Activated CD8-positive, alpha-beta memory T cell treated with anti-CD3 and anti-CD28 coated beads, Interleukin-2, amount 10 ng/mL, durations not matched to agents 7 days and 5 days (primary cell): Measurements from ENCODE around the gene MDFI. TPM values are rescaled to one million over a fixed set of nuclear protein-coding genes. Genes with fewer than 3 reads are reported as not detected.

Experiments used
- ATAC-seq: fragments of 150-1000 bp; cut with Tn5 transposase; one replicate; pipeline ENCODE4 v1.10.0; 2021; ENCODE audit warnings: moderate library complexity
- CTCF ChIA-PET: fragments of 350-600 bp; sonication (Branson Sonifier 250); formaldehyde crosslinking; loops from one replicate; lab custom pipeline; 2021; ENCODE audit warnings: antibody characterized with exemption; lab: Charles Lee
- DNase-seq: peaks from one replicate; pipeline ENCODE4 v3.0.0-alpha.2; 2020
- H3K27ac Mint-ChIP-seq: one replicate; pipeline ENCODE4 v1.8.0; 2021; ENCODE audit warnings: mild to moderate bottlenecking, mixed read lengths
- H3K27me3 Mint-ChIP-seq: one replicate; pipeline ENCODE4 v1.8.0; 2021; ENCODE audit warnings: mixed read lengths
- H3K36me3 Mint-ChIP-seq: one replicate; pipeline ENCODE4 v1.8.0; 2021; ENCODE audit warnings: mild to moderate bottlenecking, mixed read lengths
- H3K4me1 Mint-ChIP-seq: one replicate; pipeline ENCODE4 v1.8.0; 2021; ENCODE audit warnings: mixed read lengths
- H3K4me3 Mint-ChIP-seq: one replicate; pipeline ENCODE4 v1.8.0; 2021; ENCODE audit warnings: mild to moderate bottlenecking, moderate library complexity, mixed read lengths
- H3K9me3 Mint-ChIP-seq: one replicate; pipeline ENCODE4 v1.8.0; 2022; ENCODE audit warnings: low read depth, mixed read lengths
- total RNA-seq, 2 experiments: library from RNA; stranded (reverse); gene quantifications; one replicate each; pipeline ENCODE4 v1.2.3, GENCODE V29; 2021

The MDFI gene
- total RNA-seq, 2 experiments from 2014 or later: not detected

DNA sequence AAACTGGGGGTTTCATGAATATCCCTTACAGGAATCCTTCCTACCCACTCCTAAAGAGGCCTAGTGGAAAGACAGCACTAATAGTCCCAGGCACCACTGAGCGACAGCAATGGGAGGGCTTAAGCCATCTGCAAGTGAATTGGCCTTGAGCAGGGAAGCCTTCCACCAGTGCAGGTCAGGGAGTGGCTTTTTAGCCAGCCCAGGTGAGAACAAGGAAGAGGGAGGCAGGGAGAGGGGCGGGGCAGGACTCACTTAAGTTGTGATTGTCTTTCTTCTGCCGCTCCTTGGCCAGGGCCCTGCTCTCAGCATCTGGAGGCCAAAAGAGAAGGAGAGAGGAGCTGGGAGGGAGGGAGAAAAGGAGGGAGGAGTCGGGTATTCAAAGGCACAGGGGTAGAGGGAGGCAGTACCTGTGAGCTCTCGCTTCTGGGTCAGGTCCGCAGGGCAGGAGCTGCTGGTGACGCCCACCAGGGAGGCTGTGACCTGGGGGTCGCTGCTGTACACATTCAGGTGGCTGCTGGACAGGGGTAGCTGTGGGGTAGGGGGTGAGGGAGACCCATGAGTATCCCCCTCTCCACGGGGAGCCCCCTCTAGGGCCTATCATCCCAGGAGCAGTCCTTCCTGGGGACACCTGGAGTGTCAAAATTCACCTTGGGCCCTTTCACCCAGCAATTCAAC, 49.4 kb downstream of the MDFI start:
- CTCF ChIA-PET: interaction anchor here (1.2 to 2.2 kb wide), 5 partner anchors 18 to 343 kb away, joined by 3 to 10 read pairs (median 5); no protein-coding TSS in a partner anchor

DNA sequence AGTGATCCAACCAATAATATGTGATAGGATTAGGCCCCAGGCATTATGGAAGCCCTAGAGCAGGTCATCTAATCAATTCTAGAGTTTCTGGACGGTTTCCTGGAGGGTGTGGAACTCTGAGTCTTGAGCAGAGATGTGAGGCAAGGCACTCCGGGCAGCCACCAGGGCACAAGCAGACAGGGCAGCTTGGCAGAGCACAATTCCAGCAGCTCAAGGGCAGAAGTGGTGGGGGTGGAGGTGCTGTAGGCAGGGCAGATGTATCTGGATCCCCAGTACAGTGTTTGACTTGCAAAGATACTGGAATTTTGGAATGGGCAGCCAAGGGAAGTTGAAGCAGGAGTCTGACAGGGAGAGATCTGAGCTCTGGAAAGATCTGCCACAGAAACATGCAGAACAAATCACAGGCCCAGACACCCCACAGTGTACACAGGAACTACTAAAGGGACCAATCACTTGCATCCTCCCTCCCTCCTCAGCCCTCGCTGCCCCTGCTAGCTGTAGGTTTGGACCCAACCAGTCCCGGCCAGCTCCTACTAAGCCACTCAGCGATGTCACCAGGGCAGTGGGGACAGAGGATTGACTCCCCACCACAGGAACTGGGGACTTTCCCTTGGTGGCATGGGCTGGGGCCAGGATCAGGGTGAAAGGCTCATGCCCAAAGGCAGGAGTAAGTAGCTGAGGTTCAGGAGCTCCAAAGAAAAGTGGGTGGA, 50.1 kb downstream of the MDFI start:
- peaks cover 13% of the 10 kb centered on the region for H3K4me1 Mint-ChIP-seq
- CTCF ChIA-PET: interaction anchor here (1.1 to 2.2 kb wide), 6 partner anchors 12 to 344 kb away, joined by 3 to 10 read pairs (median 4); no protein-coding TSS in a partner anchor
- no peaks in the 10 kb centered on the region for H3K9me3 Mint-ChIP-seq
- H3K4me3 Mint-ChIP-seq: no peak overlapping the region
- no peak overlapping the region for H3K27ac Mint-ChIP-seq
- DNase-seq (no peak), ATAC-seq (no peak)
- H3K27me3 Mint-ChIP-seq: no peaks in the 10 kb centered on the region
- no peaks in the 10 kb centered on the region for H3K36me3 Mint-ChIP-seq

More for the DNA sequence above, 49.4 kb downstream of the MDFI start:
- no peaks in the 10 kb centered on the region for H3K9me3 Mint-ChIP-seq
- H3K4me3 Mint-ChIP-seq: no peak overlapping the region
- H3K27me3 Mint-ChIP-seq: no peaks in the 10 kb centered on the region
- peaks cover 13% of the 10 kb centered on the region for H3K4me1 Mint-ChIP-seq
- H3K27ac Mint-ChIP-seq: no peak overlapping the region
- DNase-seq (no peak), ATAC-seq (no peak)
- H3K36me3 Mint-ChIP-seq: no peaks in the 10 kb centered on the region

DNA sequence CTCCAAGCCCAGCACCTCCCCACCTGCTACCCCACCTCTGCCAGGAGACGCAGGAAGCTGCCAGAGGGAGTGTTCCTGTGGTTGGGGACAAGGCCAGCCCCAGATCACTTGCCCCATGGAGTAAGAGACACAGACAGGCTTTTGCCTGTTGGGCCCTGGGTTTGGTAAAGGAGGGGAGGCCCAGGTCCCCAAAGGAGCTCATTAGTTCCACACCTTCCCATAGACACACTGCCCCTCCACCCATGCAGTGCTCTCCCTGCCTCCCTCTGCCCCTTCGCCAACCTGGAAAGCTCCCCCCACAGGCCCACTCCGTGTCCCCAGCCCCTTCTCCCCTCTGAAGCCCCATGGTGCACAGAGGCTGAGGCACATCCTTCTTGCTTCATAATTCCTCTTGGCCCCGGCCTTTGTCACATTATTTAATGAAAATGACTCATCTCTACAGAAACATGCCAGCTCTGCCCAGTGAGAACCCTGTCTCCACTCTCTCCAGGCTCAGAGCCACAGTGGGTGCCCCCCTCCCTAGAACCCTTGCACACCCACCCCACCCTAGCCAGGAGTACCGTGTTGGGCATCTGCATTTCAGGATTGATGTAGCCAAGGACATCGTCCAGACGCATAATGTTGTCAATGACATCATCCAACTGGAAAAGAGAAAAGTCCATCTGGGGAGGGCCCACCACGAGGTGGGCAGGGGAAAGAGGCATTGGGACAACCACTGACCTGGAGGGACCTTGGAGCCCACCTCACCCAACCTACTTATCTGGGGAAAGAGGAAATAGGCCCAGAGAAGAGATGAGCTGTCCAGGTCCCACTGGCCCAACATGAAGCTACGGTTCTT, 51.1 kb downstream of the MDFI start:
- ATAC-seq: no peak
- Mint-ChIP-seq H3K27me3 (no peaks in the 10 kb centered on the region), H3K9me3 (no peaks in the 10 kb centered on the region), H3K4me3 (no peak overlapping the region), H3K4me1 (peaks cover 10% of the 10 kb centered on the region), H3K27ac (no peak overlapping the region), H3K36me3 (no peaks in the 10 kb centered on the region)
- no peak for DNase-seq
- CTCF ChIA-PET: interaction anchor here (0.9 to 2.2 kb wide), 5 partner anchors 11 to 86 kb away, joined by 3 to 10 read pairs (median 3); no protein-coding TSS in a partner anchor

DNA sequence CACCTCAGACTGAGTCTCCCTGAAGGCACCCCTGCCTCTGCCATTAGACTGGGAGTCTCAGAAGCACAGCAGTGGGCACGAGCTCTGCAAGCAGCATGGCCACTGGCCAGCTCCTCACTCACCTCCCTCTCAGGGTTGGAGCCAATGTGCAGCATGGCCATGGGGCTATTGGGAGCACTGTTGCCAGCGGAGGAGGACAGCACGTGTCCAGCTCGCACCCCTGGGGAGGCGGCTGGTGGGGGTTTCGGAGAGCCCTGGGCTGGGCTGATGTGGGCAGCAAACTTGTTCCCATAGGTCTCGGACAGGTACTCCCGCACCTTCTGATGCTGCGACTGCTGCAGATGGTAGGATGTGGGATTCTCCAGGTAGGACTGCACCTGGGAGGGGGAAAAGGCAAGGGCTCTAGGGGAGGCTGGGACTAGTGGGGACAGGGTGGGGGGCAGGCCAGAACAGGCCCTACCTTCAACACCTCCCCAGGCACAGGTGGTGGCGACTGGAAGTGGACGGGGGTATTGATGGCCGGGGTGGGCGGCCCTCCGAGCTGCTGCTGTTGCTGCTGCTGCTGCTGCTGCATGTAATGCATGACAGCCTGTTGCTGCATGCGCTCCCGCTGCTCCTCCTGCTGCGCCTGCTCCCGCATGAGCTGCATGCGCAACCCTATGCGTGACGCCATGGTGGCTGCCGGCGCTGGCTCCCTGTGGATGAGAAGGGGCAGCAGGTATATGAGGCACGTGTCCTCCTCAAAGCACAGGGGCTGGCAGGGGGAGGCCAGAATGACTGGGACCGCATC, 52.5 kb downstream of the MDFI start:
- H3K9me3 Mint-ChIP-seq: no peaks in the 10 kb centered on the region
- DNase-seq (no peak), ATAC-seq (no peak)
- CTCF ChIA-PET: interaction anchor here (0.9 kb wide), 1 partner anchor 88 kb away, joined by 3 read pairs; no protein-coding TSS in a partner anchor
- H3K27me3 Mint-ChIP-seq: no peaks in the 10 kb centered on the region
- H3K27ac Mint-ChIP-seq: no peak overlapping the region
- no peak overlapping the region for H3K4me3 Mint-ChIP-seq
- H3K36me3 Mint-ChIP-seq: no peaks in the 10 kb centered on the region
- peaks cover 10% of the 10 kb centered on the region for H3K4me1 Mint-ChIP-seq

DNA sequence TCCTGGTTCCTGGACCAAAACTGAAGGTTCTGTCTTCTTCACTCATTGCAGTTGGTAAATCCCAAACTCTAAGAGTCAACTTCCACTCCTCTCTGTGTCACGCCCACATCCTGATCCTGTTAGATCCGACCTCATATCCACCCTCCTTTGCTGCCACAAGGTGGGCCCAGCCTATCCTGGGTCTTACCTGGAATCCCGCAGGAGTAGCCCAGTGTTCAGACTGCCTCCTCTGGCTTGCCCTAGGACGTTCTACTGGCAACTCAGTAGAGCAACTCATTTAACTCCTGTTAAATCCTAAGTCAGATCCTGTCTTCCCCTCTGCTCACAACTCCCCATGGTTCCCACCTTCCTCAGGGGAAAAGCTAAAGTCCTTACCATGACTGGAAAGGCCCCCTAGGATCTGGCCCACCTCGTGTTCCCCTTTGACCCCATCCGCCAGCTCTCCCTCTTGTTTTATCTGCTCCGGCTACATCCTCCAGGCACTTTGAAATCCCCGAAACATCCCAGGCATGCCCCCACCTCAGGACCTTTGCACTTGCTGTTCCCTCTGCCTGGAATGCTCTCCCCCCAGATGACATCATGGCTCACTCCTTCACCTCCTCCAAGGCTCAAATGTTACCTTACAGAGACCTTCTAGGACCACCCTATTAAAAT, 53.3 kb downstream of the MDFI start:
- peaks cover 10% of the 10 kb centered on the region for H3K4me1 Mint-ChIP-seq
- no peak overlapping the region for H3K4me3 Mint-ChIP-seq
- ATAC-seq (no peak), DNase-seq (no peak)
- no peaks in the 10 kb centered on the region for H3K9me3 Mint-ChIP-seq
- H3K27ac Mint-ChIP-seq: no peak overlapping the region
- CTCF ChIA-PET: interaction anchor here (1.0 to 1.3 kb wide), 3 partner anchors 8 to 323 kb away, joined by 3 to 5 read pairs (median 4); no protein-coding TSS in a partner anchor
- H3K27me3 Mint-ChIP-seq: no peaks in the 10 kb centered on the region
- no peaks in the 10 kb centered on the region for H3K36me3 Mint-ChIP-seq

DNA sequence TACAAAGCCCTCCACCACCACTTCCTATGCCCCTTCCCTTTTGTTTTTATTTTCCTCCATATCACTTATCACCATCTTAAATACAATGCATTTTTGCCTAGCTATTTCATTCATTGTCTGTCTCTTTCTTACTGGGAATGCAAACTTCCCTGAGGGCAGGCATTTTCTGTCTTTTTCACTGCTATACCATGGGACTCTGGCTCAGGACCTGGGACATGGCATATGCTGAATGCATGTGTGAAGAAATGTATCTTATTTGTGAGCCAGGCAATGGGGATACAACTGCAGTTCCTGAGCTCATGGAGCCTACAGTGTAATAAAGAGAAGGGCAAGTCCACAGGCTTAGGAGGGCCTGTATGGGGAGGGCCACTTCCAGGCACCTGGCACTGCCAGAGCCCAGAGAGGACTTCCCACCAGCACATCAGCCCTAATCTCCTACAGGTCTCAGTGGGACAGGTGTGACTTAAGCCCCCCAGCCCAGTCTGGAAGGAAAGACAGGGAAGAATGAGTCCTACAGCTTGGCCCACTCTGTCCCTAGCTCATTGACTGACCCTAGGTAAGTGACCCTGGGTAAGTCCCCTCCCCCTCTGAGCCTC, 53.9 kb downstream of the MDFI start:
- H3K4me3 Mint-ChIP-seq: no peak overlapping the region
- H3K4me1 Mint-ChIP-seq: peaks cover 10% of the 10 kb centered on the region
- DNase-seq: no peak
- no peak for ATAC-seq
- no peak overlapping the region for H3K27ac Mint-ChIP-seq
- H3K9me3 Mint-ChIP-seq: no peaks in the 10 kb centered on the region
- H3K36me3 Mint-ChIP-seq: no peaks in the 10 kb centered on the region
- no peaks in the 10 kb centered on the region for H3K27me3 Mint-ChIP-seq
- CTCF ChIA-PET: interaction anchor here (1.0 to 1.3 kb wide), 4 partner anchors 9 to 324 kb away, joined by 3 to 5 read pairs (median 4); no protein-coding TSS in a partner anchor

DNA sequence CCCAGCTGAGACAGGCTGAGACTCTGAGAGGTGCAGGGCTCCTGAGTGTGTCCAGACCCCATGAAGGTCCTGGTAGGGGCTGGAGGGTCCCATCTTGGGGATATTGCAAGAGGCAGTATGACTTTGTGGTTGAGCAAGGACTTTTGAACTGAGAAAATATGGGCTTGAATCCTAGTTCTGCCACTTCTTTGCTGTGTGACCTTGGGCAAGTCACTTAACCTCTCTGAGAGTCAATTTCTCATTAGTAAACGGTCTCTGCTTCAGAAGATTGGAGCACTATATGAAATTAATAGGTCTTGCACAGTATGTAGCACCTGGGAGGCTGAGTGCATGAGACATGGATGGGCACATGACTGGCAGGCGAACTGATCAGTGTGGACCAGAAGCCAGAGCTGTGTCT, 54.5 kb downstream of the MDFI start:
- H3K4me1 Mint-ChIP-seq: peaks cover 10% of the 10 kb centered on the region

DNA sequence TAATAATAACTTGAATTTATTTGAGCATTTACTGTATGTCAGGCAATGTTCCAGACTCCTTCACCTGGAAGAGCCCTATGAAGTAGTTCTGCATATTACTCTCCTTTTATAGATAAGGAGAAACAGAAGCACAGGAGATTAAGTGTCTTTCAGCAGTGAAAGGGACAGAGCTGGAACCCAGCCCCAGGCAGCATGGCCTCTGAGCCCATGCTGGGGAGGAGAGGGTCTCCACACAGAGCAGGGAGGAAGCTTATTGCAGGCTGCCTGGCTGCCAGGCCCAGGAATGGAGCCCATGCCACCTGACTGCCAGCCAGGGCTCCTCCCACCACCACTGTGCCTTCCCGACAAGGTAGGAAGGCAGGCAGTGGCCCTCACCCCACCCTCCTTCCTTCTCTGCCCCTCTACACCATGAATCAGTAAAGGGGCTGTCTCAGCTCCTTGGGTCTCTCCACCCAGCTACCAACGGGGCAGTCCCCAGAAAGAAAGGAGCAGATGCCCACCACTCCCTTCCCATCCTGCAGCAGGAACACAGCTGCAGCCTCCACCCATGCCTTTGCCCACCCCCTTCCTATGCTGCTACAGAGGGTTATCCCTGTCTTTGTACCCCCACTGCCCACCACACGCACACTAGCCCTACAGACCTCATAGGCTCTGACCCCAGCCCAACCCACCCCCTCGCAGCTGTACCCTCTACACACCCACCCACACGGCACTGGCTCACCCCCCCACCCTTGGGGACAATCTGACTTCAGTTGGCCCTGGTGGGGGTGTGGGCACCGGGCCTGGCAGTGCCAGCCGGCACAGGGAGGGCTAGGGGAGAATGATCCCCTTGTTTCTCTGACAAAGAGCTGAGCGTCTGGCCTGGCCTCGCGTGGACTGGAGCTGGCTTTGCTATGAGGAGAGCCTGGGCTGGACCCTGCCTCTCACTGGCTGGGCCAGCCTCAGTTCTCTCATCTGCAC, 55.3 kb downstream of the MDFI start:
- Mint-ChIP-seq H3K4me3 (no peak overlapping the region), H3K27me3 (no peaks in the 10 kb centered on the region), H3K4me1 (peaks cover 10% of the 10 kb centered on the region), H3K27ac (no peak overlapping the region), H3K9me3 (no peaks in the 10 kb centered on the region), H3K36me3 (no peaks in the 10 kb centered on the region)
- ATAC-seq: no peak
- CTCF ChIA-PET: interaction anchor here (1.0 to 2.1 kb wide), 3 partner anchors 10 to 13 kb away, joined by 3 to 10 read pairs (median 4); no protein-coding TSS in a partner anchor
- DNase-seq: no peak

More for the DNA sequence above, 54.5 kb downstream of the MDFI start:
- Mint-ChIP-seq H3K9me3 (no peaks in the 10 kb centered on the region), H3K27me3 (no peaks in the 10 kb centered on the region), H3K4me3 (no peak overlapping the region), H3K27ac (no peak overlapping the region), H3K36me3 (no peaks in the 10 kb centered on the region)
- DNase-seq (no peak), ATAC-seq (no peak)
- CTCF ChIA-PET: interaction anchor here (1.0 to 2.1 kb wide), 3 partner anchors 9 to 90 kb away, joined by 3 to 10 read pairs (median 5); no protein-coding TSS in a partner anchor

DNA sequence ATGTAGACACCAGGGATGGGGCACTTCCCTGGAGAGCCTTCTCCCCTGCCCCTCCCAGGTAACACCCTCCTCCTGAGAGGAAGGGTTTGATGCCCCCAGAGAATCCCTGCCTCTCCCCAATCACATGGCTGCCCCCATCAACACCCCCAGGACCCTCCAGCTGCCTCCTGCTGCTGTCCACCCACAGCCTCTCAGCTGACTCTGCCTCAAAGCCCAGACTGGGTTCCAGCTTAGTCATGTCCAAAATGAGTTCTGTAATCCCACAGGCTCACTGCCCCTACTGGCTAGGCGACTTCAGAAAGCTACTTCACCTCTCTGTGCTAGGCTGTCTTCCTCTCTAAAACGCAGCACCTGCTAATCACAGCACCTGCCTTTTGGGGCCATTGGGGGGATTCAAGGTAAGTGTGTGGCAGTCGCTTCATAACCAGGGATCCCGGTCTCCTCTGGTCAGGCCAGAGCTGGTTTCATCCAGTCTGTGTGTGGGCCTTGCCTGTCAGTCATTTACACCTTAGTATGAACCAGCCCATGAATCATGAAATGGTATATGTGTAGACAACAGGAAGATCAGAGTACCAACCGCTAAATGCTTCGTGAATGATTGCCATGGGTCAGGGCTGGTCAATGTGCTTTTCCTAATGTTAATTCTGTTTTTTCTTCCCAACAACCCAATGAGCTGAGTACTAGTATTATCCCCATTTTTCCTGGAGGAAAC, 56.7 kb downstream of the MDFI start:
- Mint-ChIP-seq H3K9me3 (no peaks in the 10 kb centered on the region), H3K36me3 (no peaks in the 10 kb centered on the region), H3K27ac (no peak overlapping the region), H3K4me3 (no peak overlapping the region), H3K27me3 (no peaks in the 10 kb centered on the region), H3K4me1 (no peaks in the 10 kb centered on the region)
- CTCF ChIA-PET: interaction anchor here (0.7 to 2.1 kb wide), 4 partner anchors 11 to 20 kb away, joined by 3 to 10 read pairs (median 4); no protein-coding TSS in a partner anchor
- DNase-seq (no peak), ATAC-seq (no peak)

DNA sequence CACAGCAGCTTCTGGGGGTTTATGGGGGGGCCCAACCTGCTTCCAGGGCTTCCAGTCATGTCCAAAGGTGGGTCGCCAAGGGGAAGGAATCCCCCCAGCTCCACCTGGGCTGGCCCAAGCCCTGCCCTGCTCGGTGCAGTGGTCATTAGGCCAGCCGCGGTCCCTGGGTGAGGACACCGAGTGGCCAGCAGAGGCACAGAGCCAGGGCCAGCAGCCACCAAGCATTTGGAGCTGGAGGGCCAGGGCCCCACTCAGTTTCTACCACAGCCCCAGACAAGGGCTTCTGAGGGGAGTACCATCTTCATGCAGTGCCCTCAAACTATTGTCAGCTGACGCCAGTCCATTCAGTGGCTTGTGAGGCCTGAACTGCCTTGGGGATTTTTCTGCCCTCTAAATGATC, 57.6 kb downstream of the MDFI start:
- Mint-ChIP-seq H3K36me3 (no peaks in the 10 kb centered on the region), H3K4me1 (no peaks in the 10 kb centered on the region), H3K4me3 (no peak overlapping the region), H3K9me3 (no peaks in the 10 kb centered on the region), H3K27me3 (no peaks in the 10 kb centered on the region), H3K27ac (no peak overlapping the region)
- DNase-seq (no peak), ATAC-seq (no peak)
- CTCF ChIA-PET: interaction anchor here (0.5 to 1.4 kb wide), 5 partner anchors 10 to 192 kb away, joined by 3 to 5 read pairs (median 3); partner anchors contain the start of gene TOMM6
